ENCODE measurements around the gene OLR1.

OLR1 gene

DNA sequence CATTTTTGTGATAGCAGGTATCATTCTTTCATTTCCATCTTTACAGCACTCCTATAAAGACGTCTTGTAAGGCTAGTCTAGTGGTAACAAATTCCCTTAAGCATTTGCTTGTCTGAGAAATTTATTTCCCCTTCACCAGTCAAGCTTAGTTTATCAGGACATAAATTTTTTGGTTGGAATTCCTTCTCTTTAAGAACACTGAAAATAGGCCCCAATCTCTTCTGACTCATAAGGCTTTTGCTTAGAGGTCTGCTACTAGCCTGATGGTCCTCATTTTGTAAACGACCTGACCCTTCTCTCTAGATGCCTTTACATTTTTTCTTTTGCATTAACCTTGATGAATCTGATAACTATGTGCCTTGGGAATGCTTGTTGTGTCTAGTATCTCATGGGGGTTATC lies 20.3 kb downstream of the OLR1 start:
- DNase-seq = no peak

DNA sequence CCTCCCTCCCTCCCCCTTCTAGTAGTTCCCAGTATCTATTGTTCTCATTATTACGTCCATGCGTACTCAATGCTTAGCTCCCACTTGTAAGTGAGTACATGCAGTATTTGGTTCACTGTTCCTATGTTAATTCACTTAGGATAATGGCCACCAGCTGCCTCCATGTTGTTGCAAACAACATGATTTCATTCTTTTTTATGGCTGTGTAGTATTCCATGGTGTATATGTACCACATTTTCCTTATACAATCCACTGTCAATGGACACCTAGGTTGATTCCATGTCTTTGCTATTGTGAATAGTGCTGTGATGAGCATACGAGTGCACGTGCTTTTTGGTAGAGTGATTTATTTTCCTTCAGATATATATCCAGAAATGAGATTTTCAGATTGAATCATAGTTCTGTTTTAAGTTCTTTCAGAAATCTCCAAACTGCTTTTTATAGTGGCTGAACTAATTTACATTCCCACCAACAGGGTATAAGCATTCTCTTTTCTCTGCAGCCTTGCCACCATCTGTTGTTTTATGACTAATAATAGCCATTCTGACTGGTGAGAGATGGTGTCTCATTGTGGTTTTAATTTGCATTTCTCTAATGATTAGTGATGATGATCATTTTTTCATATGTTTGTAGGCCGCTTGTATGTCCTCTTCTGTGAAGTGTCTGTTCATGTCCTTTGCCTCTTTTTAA lies 24.1 kb downstream of the OLR1 start:
- no peak for DNase-seq

DNA sequence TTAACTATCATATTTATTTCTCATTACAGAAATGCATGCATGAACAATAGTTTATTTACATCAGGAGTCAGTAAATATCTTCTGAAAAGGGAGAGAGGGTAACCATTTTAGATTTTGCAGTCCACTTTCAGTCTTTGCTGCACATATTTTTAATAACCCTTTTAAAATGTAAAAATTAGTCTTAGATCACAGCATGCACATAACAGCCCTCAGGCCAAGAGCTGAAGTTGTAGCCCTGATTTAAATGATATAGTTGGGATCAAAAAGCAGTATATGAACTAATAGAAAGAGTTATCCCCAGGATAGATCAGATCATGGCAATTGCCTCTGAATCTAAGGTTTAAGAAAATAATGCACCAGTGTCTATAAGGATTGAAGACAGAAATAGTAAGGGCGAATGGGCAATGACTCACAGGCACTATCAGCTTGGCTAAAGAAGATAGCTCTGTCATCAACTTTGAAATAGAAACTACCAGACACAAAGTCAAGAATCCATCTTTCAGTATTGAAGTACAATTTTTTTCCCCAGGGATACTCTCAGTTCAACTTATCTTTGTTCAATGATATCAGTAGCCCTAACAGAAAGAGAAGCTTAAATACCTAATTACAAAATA lies 28.8 kb downstream of the OLR1 start:
- no peak for DNase-seq

DNA sequence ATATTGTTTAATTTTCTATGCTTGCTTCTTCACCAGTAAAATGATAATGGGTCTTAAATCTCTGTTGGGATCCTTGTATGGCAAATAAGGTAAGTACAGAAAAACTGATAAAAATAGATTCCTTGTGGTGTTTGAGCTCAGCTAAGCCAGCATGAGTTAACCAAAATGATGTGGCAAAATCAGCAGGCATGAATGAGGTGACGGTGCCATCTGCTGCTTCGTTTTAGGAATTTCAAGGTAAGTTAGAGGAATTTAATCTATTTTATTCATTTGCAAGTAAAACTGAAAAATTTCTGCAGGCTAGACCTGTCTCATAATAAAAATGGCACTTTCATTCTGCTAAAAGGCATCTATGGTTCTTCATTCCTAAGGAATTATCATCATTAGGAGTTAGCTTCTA lies 31.9 kb downstream of the OLR1 start:
- peak; percentile 3 for DNase-seq

DNA sequence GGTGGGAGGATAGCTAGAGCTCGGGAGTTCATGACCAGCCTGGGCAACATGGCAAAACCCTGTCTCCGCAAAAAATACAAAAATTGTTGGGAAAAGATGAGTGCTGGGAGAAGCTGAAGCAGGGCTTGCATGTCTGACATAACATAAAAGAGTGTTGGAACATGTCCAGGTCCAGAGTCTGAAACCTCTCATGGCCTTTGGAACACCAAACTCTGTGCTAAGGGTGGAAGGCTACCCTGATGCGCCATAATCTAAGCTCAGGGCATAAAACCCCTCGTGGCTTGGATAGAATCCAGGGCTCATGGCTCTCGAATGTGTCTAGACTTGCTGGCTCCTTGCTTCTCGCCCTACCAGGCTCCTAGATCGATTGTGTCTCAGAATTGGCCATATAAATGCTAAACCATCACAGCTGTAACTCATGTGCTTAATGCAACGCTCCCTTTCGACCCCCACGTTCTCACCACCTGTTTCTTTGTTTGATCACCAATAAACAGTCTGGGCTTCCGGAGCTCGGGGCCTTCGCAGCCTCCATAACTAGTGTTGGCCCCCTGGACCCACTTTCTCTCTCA lies 35.2 kb downstream of the OLR1 start:
- DNase-seq = no peak

DNA sequence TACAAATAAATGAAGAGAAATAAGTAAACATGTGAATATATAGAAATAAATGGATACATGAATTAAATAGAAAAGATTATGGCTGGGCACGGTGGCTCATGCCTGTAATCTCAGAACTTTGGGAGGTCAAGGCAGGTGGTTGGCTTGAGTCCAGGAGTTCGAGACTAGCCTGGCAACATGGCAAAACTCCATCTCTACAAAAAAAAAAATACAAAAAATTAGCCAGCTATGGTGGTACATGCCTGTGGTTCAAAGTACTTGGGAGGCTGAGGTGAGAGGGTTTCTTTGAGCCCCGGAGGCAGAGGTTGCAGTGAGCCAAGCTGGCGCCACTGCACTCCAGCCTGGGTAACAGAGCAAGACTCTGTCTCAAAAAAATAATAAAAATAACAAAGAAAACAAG lies 36.8 kb downstream of the OLR1 start:
- DNase-seq = no peak

DNA sequence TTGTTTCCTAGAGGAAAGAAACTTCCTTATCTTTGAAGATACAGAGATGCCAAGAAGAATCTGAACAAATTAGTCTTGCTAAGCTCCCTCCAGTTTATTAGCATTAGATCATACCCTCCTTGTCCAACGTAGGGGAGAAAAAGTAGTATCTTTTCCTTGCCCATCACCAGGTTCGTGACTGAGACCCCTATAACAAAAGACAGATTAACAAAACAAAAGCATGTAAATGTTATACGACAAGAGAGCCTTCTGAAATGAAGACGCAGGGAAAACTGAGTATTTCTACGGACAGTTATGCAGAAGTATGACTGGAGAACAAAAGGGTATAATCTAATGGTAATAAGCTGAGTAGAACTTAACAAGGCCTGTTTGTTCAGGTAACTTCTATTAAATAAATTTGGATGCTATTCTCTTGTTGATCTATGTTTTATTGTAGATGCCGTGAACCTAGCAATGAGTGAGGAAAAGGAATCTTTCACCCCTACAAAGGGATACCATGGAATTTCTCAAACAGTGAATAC lies 39.0 kb downstream of the OLR1 start:
- DNase-seq = no peak

DNA sequence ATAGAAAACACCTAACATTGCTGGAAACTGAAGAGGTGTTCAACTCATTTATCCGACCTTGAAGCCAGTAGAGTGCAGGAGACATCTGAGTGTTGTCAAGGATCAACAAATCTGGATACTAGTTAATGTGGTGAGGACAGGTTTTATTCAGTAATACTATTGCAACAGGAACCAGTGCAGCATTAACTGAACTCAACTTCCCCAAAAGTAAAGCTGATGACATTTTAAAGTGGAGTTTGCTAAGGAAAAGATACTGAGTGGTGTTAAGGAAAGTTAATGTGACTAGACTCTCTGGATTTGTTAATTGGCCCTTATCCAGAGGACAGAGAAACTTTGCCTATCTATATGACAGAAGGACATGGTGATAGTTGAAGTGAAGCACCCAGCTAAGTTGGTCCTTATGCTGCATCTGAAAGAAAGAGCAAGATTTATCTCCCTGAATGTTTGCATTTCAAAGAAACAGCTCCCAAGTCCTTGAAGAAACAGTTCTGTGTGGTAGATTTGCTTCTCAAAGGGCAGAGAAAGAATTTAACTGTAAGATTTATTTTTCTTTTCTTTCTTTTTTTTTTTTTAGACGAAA lies 40.7 kb downstream of the OLR1 start:
- DNase-seq = no peak

DNA sequence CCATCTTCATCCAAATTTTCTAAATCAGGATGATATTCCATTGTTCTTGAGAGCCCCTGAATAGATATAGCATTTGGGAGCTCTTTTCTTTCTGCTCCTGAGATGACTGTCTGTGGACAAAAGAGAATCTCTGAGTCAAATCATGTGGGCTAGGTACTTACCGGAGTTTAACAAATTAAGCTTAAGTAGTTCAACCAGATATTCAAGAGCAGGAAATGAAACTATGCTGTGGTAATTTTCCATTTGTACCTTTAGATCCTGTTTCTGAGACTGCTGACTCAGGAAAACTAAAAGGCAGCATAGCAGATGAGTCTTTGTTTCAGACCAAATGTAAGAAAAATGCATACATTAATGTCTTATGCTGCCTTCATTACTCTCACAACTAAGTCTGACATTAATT lies 41.9 kb downstream of the OLR1 start, which contains the start of gene CLEC7A:
TSS of gene CLEC7A (minus strand) at position 158 of the 400 bp plus-strand sequence. CDS start at position 41, 117 bp downstream.
- no peak for DNase-seq

DNA sequence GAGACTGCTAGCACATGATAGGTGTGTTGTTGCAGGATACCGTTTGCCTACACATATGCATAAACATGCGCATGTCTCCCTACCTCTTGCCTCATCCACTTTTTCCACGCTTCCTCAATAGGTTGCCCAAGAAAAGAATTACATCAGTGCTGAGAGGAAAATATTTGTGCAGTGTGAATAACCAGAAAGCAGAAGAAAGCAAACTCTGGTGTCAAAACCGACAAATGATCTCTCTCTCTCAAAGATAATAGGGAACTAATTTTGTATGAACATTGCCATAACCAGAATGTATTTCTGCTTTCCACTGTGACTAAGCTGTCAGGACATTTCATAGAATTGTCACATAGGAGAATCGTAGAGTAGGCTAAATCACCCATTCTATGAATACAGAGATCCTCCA lies 43.2 kb downstream of the OLR1 start:
- DNase-seq = no peak

DNA sequence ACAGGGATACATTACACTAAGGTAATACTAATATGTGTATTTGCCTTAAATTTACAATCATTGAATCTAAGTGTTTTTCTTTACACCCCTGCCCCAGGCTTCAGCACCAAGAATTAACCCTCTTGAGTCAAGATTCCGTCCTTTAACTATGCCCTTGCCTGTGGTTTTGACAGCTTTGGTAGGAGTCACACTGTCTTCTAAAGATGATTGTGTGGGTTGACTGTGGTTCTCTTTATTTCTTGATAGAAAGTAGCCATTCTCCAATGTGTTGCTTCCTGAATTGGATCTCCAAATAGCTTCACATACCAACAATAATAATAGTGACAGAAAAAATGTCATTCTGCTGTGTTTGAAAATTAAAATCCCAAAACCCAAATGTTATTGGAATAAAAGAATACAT lies 45.5 kb downstream of the OLR1 start:
- no peak for DNase-seq

DNA sequence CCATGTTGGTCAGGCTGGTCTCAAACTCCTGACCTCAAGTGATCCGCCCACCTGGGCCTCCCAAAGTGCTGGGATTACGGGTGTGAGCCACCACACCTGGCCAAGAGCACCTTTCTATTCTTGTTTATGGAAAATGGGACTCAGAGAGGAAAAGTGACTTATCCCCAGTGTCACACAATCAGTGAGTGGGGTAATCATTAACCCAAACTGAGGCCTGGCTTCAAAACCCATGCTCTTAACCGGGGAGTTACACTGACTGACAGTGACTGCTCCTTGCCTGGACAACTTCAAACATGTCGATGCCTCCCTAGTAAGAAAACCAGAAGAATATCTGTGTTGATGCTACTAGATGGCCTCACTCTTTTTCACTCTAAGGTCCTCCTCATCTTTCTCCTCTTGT lies 49.2 kb downstream of the OLR1 start:
- DNase-seq = no peak

DNA sequence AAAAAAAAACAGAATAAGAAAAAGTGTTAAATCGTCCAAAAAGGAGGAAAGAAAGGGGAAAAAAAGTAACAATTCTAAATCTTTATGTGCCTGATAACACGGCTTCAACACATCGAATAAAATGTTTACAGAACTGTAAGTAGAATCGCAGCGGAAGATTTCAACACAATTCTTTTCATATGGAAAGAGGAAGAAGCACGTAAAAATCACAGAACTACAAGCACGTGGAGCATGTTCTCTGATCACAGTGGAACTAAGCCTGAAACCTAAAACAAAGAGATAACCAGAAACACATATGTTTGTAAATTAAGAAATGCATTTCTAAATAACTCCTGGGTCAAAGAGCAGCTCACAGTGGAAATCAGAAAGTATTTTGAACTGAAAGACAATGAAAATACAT lies 50.7 kb downstream of the OLR1 start:
- DNase-seq = no peak

DNA sequence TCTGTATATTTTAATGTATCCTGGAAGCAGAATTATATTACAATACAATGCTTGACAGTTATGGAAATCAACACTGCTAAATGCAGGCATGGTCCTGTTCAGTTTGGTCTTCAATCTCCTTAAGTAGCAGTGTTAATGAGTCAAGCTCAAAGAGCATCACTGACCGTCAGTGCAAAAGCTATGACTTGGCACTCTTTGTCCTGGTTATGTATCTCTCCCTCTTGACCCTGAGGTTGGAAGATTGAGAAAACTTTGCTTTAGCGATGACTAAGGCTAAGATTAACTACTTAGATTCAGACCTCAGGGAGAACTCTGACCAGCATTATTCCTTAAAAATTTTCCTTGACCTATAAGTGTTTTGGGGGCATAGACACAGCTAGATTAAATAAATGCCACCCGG lies 52.9 kb downstream of the OLR1 start:
- DNase-seq = no peak

DNA sequence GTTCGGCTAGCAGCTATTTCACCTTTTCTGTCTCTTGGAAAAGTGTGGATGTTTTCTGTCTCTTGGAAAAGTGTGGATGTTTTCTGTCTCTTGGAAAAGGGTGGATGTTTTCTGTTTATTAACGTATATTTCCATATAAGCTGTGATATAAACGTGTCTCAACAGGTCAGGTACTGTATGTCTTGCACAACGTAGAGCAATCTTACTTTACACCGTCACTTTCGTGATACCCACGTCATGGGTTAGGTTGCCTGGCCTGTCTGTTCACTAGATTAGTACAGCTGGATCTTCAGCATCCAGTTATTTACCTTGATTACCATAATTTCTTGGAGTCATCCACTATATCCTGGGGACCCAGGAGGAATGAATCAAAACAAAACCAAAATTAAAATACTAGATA lies 56.0 kb downstream of the OLR1 start:
- DNase-seq = no peak

DNA sequence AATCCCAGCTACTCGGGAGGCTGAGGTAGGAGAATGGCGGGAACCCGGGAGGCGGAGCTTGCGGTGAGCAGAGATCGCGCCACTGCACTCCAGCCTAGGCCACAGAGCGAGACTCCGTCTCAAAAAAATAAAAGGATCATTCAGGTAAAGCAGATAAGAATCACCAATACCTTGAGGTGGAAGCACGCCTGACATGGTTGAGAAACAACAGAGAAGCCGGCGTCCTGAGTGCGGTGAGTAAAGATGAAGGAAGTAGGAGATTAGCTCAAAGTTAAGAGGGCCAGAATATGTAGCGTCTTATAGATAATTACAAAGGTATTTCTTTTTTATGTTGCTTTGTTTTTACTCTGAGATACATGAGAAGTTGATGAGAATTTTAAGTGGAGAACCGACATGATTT lies 56.6 kb downstream of the OLR1 start:
- no peak for DNase-seq

DNA sequence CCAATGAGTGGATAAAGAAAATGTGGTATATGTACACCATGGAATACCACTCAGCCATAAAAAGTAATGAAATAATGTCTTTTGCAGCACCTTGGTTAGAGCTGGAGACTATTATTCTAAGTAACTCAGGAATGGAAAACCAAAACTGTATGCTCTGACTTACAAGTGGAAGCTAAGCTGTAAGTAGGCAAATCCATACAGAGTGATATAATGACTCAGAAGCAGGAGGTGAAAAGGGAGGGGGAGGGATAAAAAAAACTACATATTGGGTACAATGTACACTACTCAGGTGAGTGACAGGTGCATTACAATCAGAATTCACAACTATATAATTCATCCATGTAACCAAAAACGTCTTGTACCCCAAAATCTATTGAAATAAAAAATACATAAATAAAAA lies 58.0 kb downstream of the OLR1 start:
- no peak for DNase-seq

DNA sequence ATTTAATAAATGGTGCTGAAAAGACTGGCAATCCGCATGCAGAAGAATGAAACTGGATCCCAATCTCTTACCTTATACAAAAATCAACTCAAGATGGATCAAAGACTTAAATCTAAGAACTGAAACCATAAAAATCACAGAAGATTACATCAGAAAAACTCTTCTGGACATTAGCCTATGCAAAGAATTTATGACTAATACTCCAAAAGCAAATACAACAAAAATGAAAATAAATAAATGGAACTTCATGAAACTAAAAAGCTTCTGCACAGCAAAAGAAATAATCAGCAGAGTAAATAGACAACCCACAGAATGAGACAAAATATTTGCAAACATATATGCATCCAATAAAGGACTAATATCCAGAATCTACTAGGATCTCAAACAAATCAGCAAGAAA lies 58.9 kb downstream of the OLR1 start:
- DNase-seq = no peak

DNA sequence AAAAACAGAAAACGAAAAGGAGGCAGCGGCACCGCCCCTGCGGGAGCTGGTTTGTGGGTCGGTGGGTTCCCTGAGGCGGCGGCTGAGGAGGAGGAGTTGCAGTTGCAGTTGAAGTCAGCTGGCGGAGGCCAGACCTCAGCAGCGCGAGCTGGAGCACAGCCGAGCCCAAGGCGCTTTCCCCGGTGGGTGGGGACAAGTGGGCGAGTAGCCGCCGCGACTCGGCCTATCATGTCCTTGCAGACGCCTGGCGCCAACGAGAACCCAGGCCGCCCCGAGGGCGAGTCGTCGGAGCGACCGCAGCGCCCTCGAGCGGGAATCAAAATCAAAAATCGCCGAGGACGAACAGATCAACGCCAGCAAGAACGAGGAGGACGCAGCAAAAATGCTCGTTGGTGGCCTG lies 60.5 kb downstream of the OLR1 start:
- no peak for DNase-seq

DNA sequence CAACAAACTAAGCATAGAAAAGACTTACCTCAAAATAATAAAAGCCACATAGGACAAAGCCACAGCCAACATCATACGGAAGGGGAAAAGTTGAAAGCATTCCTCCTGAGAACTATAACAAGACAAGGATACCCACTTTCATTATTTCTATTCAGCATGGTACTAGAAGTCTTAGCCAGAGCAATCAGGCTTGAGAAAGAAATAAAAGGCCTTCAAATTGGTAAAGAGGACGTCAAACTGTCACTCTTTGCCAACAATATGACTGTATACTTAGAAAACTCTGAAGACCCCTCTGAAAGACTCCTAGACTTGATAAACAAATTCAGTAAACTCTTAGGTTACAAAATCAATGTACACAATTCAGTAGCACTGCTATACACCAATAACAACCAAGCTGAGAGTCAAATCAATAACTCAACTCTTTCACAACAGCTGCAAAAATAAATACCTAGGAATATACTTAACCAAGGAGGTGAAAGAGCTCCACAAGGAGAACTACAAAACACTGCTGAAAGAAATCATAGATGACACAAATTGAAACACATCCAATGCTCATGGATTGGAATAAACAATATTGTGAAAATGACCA lies 61.6 kb downstream of the OLR1 start:
- no peak for DNase-seq
